K562 (cell line): ENCODE data around the gene GPR153. TPM values are rescaled to one million over a fixed set of nuclear protein-coding genes. Genes with fewer than 3 reads are reported as not detected.
A peak's percentile ranks its signal among the peaks of the same experiment; 100 is the strongest.

Source experiments
- ASH1L ChIP-seq: fragments of 450-650 bp; IDR thresholded peaks from 2 replicates; pipeline ENCODE4 v1.6.1; 2018; ENCODE audit warnings: borderline replicate concordance, mild to moderate bottlenecking, low read depth; ENCODE audit not compliant: partially characterized antibody
- BRD4 ChIP-seq: fragments of 200-600 bp; sonication (generic); IDR thresholded peaks from 2 replicates; pipeline ENCODE4 v1.6.1; 2017; ENCODE audit warnings: inconsistent platforms
- MEF2D ChIP-seq: conservative IDR thresholded peaks from 2 replicates; pipeline ENCODE4 v1.6.1; 2016; ENCODE audit warnings: low read depth, missing genetic modification characterization, missing compliant biosample characterization
- NELFE ChIP-seq: IDR thresholded peaks from 2 replicates; pipeline ENCODE4 v1.6.1; 2011; ENCODE audit warnings: mild to moderate bottlenecking; ENCODE audit not compliant: insufficient read depth, insufficient read length
- NFRKB ChIP-seq: fragments of 450-650 bp; IDR thresholded peaks from 2 replicates; pipeline ENCODE4 v1.6.1; 2016; ENCODE audit warnings: low read depth
- POU5F1 ChIP-seq: fragments of 150-350 bp; IDR thresholded peaks from 2 replicates; pipeline ENCODE4 v1.6.1; 2014; ENCODE audit warnings: borderline replicate concordance, low read length, low read depth, mild to moderate bottlenecking; ENCODE audit not compliant: partially characterized antibody
- SMARCA4 ChIP-seq: fragments of 450-650 bp; IDR thresholded peaks from 2 replicates; pipeline ENCODE4 v1.6.1; 2016
- ZNF197 ChIP-seq: fragments of 200-800 bp; sonication (Bioruptor generic); IDR thresholded peaks from 2 replicates; pipeline ENCODE4 v1.6.1; 2016; ENCODE audit warnings: low read depth, missing genetic modification characterization, missing compliant biosample characterization
- ZNF707 ChIP-seq: fragments of 250-450 bp; sonication (Bioruptor Pico); conservative IDR thresholded peaks from 2 replicates; pipeline ENCODE4 v1.8.0; 2022; ENCODE audit warnings: inconsistent platforms, mild to moderate bottlenecking, moderate library complexity
- ZNF780A ChIP-seq: fragments of 250-450 bp; sonication (Bioruptor Pico); IDR thresholded peaks from 2 replicates; pipeline ENCODE4 v1.5.0; 2021; ENCODE audit warnings: mild to moderate bottlenecking
- ZSCAN29 ChIP-seq: fragments of 450-650 bp; IDR thresholded peaks from 2 replicates; pipeline ENCODE4 v1.6.1; 2017
- polyA plus RNA-seq, 8 experiments: library from polyadenylated mRNA; depleted of rRNA in 4 of 8; stranded (reverse) in 5 of 8; unstranded in 3 of 8; fragments of >200 nt; fragmentation: Nextera tagmentation in 2 of 8; fragmentation: Illumina TruSeq in 1 of 8; extraction: Ambion mirVana in 2 of 8; extraction: Trizol in 1 of 8; gene quantifications; 2 replicates each; pipeline versions ENCODE4 v1.2.1 to v1.2.3, GENCODE V29; 2011 to 2014; ENCODE audit warnings: inconsistent platforms in 1 of 8, missing spikeins in 1 of 8
- total RNA-seq, 7 experiments: library from RNA; depleted of rRNA in 6 of 7; stranded (reverse); fragments of >200 nt in 6 of 7; fragmentation: Illumina TruSeq in 2 of 7; extraction: Trizol in 2 of 7; gene quantifications; 2 replicates each; pipeline versions ENCODE4 v1.2.1 to v1.2.3, GENCODE V29; 2011 to 2021; ENCODE audit warnings: low replicate concordance in 1 of 7
- TF ChIP-seq, protein P1 (sequence below): sonication (generic); formaldehyde crosslinking; IDR thresholded peaks from 2 replicates; pipeline ENCODE4 v1.4.0; 2020; ENCODE audit warnings: mild to moderate bottlenecking, missing genetic modification reagents
- TF ChIP-seq, protein P2 (sequence below): fragments of 250-450 bp; sonication (Bioruptor Pico); IDR thresholded peaks from 2 replicates; pipeline ENCODE4 v1.8.0; 2022; ENCODE audit warnings: inconsistent platforms
- TF ChIP-seq, protein P3 (sequence below): fragments of 450-650 bp; IDR thresholded peaks from one replicate; pipeline ENCODE4 v1.6.1; 2018; ENCODE audit warnings: mild to moderate bottlenecking, moderate library complexity; ENCODE audit not compliant: partially characterized antibody
- TF ChIP-seq, protein P4 (sequence below): fragments of 200-800 bp; sonication (Bioruptor generic); IDR thresholded peaks from 2 replicates; pipeline ENCODE4 v1.6.1; 2016; ENCODE audit warnings: missing genetic modification characterization, missing compliant biosample characterization

GPR153 gene
- total and polyA plus RNA-seq, 9 of the 15 experiments (the other 6 are each of a cell fraction or from before 2014, with no cell fraction given): 0.01 to 1.5 (median 0.51) TPM

DNA sequence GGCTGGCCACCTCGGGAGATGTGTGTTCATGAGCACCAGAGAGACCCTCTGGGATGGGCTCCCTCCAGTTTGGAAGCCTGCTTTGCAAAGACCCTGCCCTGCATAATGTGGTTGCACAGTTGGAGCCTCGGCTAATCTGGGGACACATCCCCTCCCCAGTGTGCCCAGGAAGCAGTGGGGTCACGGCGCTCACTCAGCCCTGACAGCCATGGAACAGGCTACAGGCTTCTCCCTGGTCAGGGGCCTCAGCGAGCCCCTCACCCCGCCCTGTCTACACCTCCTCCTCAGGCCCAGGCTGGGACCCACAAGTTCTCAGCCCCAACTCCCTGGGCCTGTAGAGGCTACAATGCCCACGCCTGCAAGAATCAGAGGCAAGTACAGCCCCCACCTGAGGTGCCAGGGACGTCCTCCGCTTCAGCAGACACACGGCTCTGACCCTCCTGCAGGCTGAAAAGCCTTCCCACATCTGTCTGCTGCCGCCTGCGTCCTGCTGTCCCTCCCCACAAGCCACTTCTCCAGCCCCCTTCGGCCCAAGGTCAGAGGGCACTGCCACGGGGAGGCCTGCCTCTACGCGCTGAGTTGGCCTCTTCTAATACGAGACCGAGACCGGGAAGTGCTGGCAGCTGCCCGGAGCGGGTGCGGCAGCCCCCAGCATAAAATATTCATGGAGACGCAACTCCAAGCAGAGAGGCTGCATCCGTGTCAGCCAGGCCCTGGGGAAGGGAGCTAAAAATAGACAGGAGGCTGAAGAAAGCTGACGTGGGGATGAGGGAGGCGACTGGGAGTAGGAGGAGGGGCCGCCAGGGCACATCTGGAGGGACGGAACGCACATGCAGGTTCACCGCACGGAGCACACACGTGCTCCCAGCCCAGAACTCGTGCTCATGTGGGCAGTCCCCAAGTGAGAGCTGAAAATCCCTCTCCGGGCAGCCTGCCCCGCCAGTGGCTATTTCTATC, 15.2 kb upstream of the GPR153 start (continued):
- TF ChIP-seq, protein P1, sequence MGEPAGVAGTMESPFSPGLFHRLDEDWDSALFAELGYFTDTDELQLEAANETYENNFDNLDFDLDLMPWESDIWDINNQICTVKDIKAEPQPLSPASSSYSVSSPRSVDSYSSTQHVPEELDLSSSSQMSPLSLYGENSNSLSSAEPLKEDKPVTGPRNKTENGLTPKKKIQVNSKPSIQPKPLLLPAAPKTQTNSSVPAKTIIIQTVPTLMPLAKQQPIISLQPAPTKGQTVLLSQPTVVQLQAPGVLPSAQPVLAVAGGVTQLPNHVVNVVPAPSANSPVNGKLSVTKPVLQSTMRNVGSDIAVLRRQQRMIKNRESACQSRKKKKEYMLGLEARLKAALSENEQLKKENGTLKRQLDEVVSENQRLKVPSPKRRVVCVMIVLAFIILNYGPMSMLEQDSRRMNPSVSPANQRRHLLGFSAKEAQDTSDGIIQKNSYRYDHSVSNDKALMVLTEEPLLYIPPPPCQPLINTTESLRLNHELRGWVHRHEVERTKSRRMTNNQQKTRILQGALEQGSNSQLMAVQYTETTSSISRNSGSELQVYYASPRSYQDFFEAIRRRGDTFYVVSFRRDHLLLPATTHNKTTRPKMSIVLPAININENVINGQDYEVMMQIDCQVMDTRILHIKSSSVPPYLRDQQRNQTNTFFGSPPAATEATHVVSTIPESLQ (CRISPR knock-in tag): no peak
- TF ChIP-seq ZNF780A (CRISPR knock-in tag) (no peak), NFRKB (no peak), POU5F1 (no peak), NELFE (no peak), ZNF707 (CRISPR knock-in tag) (no peak), BRD4 (no peak), ZNF197 (CRISPR knock-in tag) (no peak), SMARCA4 (no peak), ZSCAN29 (no peak), MEF2D (tag) (peak; percentile 95), ASH1L (no peak)
- TF ChIP-seq, protein P2, sequence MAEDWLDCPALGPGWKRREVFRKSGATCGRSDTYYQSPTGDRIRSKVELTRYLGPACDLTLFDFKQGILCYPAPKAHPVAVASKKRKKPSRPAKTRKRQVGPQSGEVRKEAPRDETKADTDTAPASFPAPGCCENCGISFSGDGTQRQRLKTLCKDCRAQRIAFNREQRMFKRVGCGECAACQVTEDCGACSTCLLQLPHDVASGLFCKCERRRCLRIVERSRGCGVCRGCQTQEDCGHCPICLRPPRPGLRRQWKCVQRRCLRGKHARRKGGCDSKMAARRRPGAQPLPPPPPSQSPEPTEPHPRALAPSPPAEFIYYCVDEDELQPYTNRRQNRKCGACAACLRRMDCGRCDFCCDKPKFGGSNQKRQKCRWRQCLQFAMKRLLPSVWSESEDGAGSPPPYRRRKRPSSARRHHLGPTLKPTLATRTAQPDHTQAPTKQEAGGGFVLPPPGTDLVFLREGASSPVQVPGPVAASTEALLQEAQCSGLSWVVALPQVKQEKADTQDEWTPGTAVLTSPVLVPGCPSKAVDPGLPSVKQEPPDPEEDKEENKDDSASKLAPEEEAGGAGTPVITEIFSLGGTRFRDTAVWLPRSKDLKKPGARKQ (CRISPR knock-in tag): no peak
- TF ChIP-seq, protein P3, sequence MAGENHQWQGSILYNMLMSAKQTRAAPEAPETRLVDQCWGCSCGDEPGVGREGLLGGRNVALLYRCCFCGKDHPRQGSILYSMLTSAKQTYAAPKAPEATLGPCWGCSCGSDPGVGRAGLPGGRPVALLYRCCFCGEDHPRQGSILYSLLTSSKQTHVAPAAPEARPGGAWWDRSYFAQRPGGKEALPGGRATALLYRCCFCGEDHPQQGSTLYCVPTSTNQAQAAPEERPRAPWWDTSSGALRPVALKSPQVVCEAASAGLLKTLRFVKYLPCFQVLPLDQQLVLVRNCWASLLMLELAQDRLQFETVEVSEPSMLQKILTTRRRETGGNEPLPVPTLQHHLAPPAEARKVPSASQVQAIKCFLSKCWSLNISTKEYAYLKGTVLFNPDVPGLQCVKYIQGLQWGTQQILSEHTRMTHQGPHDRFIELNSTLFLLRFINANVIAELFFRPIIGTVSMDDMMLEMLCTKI: no peak
- TF ChIP-seq, protein P4, sequence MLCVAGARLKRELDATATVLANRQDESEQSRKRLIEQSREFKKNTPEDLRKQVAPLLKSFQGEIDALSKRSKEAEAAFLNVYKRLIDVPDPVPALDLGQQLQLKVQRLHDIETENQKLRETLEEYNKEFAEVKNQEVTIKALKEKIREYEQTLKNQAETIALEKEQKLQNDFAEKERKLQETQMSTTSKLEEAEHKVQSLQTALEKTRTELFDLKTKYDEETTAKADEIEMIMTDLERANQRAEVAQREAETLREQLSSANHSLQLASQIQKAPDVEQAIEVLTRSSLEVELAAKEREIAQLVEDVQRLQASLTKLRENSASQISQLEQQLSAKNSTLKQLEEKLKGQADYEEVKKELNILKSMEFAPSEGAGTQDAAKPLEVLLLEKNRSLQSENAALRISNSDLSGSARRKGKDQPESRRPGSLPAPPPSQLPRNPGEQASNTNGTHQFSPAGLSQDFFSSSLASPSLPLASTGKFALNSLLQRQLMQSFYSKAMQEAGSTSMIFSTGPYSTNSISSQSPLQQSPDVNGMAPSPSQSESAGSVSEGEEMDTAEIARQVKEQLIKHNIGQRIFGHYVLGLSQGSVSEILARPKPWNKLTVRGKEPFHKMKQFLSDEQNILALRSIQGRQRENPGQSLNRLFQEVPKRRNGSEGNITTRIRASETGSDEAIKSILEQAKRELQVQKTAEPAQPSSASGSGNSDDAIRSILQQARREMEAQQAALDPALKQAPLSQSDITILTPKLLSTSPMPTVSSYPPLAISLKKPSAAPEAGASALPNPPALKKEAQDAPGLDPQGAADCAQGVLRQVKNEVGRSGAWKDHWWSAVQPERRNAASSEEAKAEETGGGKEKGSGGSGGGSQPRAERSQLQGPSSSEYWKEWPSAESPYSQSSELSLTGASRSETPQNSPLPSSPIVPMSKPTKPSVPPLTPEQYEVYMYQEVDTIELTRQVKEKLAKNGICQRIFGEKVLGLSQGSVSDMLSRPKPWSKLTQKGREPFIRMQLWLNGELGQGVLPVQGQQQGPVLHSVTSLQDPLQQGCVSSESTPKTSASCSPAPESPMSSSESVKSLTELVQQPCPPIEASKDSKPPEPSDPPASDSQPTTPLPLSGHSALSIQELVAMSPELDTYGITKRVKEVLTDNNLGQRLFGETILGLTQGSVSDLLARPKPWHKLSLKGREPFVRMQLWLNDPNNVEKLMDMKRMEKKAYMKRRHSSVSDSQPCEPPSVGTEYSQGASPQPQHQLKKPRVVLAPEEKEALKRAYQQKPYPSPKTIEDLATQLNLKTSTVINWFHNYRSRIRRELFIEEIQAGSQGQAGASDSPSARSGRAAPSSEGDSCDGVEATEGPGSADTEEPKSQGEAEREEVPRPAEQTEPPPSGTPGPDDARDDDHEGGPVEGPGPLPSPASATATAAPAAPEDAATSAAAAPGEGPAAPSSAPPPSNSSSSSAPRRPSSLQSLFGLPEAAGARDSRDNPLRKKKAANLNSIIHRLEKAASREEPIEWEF (CRISPR knock-in tag): no peak
